Pancreas (tissue), 10 donors: ENCODE results near the gene ARHGAP28. TPM values are rescaled to one million over a fixed set of nuclear protein-coding genes. Genes with fewer than 3 reads are reported as not detected.

ENCODE experiments used
- ATAC-seq, 4 donors: fragments of 200-7000 bp; cut with Tn5 transposase; one replicate each; pipeline versions ENCODE4 v1.8.0 to v1.9.1; 2020; ENCODE audit warnings: mild to moderate bottlenecking in 4 of 4, moderate library complexity in 4 of 4
- DNase-seq, 6 donors: peaks; one replicate each; pipeline ENCODE4 v3.0.0-alpha.2; 2020
- FAIRE-seq: peaks from 2 replicates; lab custom pipeline; 2012; peaks lifted over from hg19 to GRCh38; lab: Jason Lieb, UNC
- H3K27ac ChIP-seq, 4 donors: fragments of 200-600 bp; sonication (generic); 1 replicate in 3 of 4; 2 replicates in 1 of 4; pipeline versions ENCODE4 v1.5.0 to v1.8.0; 2020
- H3K27me3 ChIP-seq, 4 donors: fragments of 200-600 bp; one replicate each; pipeline ENCODE4 v1.8.0; 2021
- H3K36me3 ChIP-seq, 3 donors: fragments of 200-600 bp; sonication (generic) in 1 of 3; one replicate each; pipeline versions ENCODE4 v1.5.0 to v1.8.0; 2020 to 2021
- H3K4me1 ChIP-seq, 3 donors: fragments of 200-600 bp; one replicate each; pipeline ENCODE4 v1.8.0; 2021
- H3K4me3 ChIP-seq, 4 donors: fragments of 200-600 bp; sonication (generic) in 2 of 4; one replicate each; pipeline versions ENCODE4 v1.5.0 to v1.8.0; 2020 to 2021
- H3K9me3 ChIP-seq, 4 donors: fragments of 200-600 bp; one replicate each; pipeline ENCODE4 v1.8.0; 2021
- WGBS, 2 donors: extraction: QIAGEN DNeasy Blood & Tissue Kit; methylation state at CpG; one replicate each; pipeline ENCODE4 v1.1.7; 2013; 5-methylcytosine and 5-hydroxymethylcytosine counted together
- intact Hi-C, 3 donors: fragments of 100-400 bp; cut with DNase I; formaldehyde crosslinking; loops; one replicate each; pipeline versions ENCODE4 v1.11.1 to v1.14.2; 2022
- polyA plus RNA-seq, 2 donors: library from polyadenylated mRNA; stranded (reverse); fragments of 200-250 nt; gene quantifications; one replicate each; pipeline ENCODE4 v1.2.3, GENCODE V29; 2013
- total RNA-seq, 6 donors: library from RNA; stranded (reverse); fragmentation: NEBNext Ultra II Directional in 4 of 6; extraction: Animal tissue kit (Norgen Biotek cat#: 25700) in 4 of 6; gene quantifications; one replicate each; pipeline versions ENCODE4 v1.2.1 to v1.2.4, GENCODE V29; 2021 to 2023
- TF ChIP-seq, protein P1 (sequence below), 4 donors: fragments of 200-600 bp; sonication (generic) in 3 of 4; IDR thresholded peaks; one replicate each; pipeline versions ENCODE4 v1.5.0 to v1.8.0; 2021; ENCODE audit warnings: antibody characterized with exemption in 4 of 4
- donor health status: healthy with polysubstance abuse.
- donor health status: DM: no; HTN: no; CAD: no; lungs with moderate emphysema.
- donor health status: DM: no; HTN: no; CAD: no.
- donor health status: control.
- donor health status: control.
- donor health status: Bipolar disorder and iron deficiency.
- donor health status: DM: yes; HTN: yes; CAD: no.
- donor health status: DM: no; HTN: no; CAD: no.
- donor health status: DM: no; HTN: no; CAD: no.
- donor health status: DM: yes; HTN: yes; CAD: no.

ARHGAP28 gene
- total and polyA plus RNA-seq, 8 donors, result 0.91 to 9.9 (median 6.9) TPM

DNA sequence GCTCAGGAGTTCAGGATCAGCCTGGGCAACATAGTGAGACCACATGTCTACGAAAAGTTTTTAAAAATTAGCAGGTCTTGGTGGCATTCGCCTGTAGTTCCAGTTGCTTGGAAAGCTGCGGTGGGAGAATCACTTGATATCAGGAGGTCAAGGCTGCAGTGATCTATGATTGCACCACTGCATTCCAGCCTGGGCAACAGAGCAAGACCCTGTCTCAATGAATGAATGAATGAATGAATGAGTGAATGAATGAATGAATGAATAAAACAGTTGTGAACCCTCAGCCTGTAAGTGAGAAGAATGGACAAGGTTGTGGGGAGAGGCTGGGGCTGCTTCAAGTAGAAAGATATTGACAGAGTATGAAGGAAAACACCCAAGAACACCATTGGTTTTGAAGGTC lies 48.0 kb downstream of the ARHGAP28 start:
- peaks cover 0 to 8% (median 0%) of the 10 kb centered on the region in 3 donors for H3K4me1 ChIP-seq
- no peak overlapping the region for H3K4me3 ChIP-seq
- TF ChIP-seq, protein P1, sequence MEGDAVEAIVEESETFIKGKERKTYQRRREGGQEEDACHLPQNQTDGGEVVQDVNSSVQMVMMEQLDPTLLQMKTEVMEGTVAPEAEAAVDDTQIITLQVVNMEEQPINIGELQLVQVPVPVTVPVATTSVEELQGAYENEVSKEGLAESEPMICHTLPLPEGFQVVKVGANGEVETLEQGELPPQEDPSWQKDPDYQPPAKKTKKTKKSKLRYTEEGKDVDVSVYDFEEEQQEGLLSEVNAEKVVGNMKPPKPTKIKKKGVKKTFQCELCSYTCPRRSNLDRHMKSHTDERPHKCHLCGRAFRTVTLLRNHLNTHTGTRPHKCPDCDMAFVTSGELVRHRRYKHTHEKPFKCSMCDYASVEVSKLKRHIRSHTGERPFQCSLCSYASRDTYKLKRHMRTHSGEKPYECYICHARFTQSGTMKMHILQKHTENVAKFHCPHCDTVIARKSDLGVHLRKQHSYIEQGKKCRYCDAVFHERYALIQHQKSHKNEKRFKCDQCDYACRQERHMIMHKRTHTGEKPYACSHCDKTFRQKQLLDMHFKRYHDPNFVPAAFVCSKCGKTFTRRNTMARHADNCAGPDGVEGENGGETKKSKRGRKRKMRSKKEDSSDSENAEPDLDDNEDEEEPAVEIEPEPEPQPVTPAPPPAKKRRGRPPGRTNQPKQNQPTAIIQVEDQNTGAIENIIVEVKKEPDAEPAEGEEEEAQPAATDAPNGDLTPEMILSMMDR (IDR thresholded peaks at IDR 0.05), result no peak
- no peaks in the 10 kb centered on the region for H3K9me3 ChIP-seq
- H3K27me3 ChIP-seq, result no peaks in the 10 kb centered on the region
- no peaks in the 10 kb centered on the region for H3K36me3 ChIP-seq
- intact Hi-C loops, result no loop called here
- FAIRE-seq (no peak), DNase-seq (no peak), ATAC-seq (no peak)
- WGBS, 2 donors, result 80 to 87% methylated on average over 3 of the region's 3 CpGs
- no peak overlapping the region for H3K27ac ChIP-seq

DNA sequence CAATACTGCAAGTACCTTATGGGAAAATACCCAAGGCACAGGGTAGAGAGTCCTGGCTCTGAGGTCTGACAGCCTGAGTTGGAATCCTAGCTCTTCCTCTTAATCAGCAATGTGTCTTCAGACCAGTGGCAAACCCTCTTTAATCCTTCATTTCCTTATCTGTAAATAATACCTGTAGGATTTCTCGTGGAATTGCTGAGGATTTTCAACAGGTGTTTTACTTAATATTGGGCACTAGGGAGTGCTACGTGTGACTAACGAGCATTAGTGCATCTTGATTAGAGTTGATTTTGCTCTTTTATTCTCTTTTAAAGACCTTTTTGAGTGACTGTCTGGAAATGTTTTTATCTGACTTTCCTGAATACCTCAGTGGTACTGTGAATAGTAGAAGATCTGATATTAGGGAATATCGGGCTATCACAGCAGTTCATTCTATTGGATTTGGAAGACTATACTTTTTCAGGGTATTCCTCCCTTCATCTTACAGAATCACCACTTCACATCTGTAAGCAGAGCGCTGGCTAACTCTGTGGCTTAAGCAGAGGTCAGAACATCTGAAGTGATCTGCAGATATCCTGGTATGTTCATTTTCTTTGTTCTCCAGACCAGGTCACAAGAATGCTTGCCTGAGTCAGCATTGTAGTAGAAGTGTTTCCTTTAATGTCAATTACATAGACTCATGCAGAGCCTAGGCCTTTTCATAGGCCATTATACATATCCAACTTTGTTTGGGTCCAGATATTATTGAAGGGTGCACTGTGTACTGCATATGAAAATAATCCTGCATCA lies 49.1 kb downstream of the ARHGAP28 start:
- H3K27me3 ChIP-seq, result no peaks in the 10 kb centered on the region
- H3K4me1 ChIP-seq, result peaks cover 0 to 8% (median 0%) of the 10 kb centered on the region in 3 donors
- H3K9me3 ChIP-seq, result no peaks in the 10 kb centered on the region
- no peak overlapping the region for H3K4me3 ChIP-seq
- no peak for ATAC-seq
- no peaks in the 10 kb centered on the region for H3K36me3 ChIP-seq
- no peak for DNase-seq
- H3K27ac ChIP-seq, result no peak overlapping the region
- no peak for FAIRE-seq
- TF ChIP-seq, protein P1 (IDR thresholded peaks at IDR 0.05), result no peak
- intact Hi-C loops, result no loop called here
- WGBS, 2 donors, result 79 to 82% methylated on average over 5 of the region's 5 CpGs

DNA sequence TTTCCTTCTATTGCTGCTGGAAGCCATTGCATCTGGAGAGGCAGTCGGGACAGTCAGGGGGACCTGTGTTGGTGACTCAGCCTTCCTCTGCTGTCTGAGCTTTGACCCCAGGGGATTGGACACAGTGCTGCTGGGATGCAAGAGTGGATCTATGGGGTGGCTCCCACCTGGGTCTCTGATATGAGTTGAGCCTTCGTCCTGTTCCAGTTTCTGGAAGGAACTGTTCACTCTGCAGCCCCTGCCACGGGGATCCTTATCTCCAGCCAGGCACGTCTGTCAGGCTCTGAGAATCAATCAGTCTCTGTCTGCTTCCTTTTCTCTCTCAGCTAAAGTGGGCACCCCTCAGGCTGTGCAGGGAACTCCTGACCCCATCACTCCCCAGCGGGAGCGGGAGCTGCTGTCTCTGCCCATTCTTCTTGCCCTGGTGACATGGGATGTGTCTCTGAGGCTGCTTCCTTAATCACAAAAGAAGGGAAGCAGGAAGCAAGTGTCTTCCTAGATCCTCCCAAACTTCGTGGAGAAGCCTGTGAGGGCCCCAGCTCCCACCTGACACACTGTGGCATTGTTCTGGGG lies 51.7 kb downstream of the ARHGAP28 start:
- H3K4me1 ChIP-seq, result peaks cover 0 to 8% (median 0%) of the 10 kb centered on the region in 3 donors
- ATAC-seq (peak in 2 of 4 donors; percentile 30 to 39), FAIRE-seq (no peak), DNase-seq (no peak)
- TF ChIP-seq, protein P1 (IDR thresholded peaks at IDR 0.05), result no peak
- no peaks in the 10 kb centered on the region for H3K27me3 ChIP-seq
- intact Hi-C loops, result no loop called here
- no peaks in the 10 kb centered on the region for H3K36me3 ChIP-seq
- 52 to 54% methylated on average over 7 of the region's 7 CpGs for WGBS, 2 donors
- no peak overlapping the region for H3K27ac ChIP-seq
- H3K4me3 ChIP-seq, result no peak overlapping the region
- no peaks in the 10 kb centered on the region for H3K9me3 ChIP-seq

DNA sequence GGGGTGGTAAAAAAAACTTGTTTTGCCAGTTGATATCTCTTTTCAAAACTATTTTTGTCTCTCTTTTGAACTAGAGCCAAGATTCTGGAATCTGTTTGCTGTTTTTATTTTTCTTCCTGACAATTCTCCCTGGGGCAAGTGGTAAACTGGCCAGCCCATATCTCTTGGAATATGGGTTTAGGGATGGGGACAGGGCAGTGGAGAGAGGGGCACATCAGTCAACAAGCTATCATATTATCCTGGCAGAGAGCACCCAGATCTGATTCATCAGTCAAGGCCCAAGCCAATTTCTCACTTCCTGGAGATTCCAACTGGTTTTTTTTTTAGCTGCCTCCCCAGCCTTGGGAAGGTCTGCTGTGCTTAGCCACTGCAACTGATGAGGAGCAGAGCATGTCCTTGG lies 52.3 kb downstream of the ARHGAP28 start:
- DNase-seq (no peak), FAIRE-seq (no peak), ATAC-seq (peak in 3 of 4 donors; percentile 53 to 66 (median 56))
- no peak overlapping the region for H3K27ac ChIP-seq
- no peaks in the 10 kb centered on the region for H3K9me3 ChIP-seq
- intact Hi-C loops, result no loop called here
- H3K4me3 ChIP-seq, result no peak overlapping the region
- TF ChIP-seq, protein P1 (IDR thresholded peaks at IDR 0.05), result no peak
- H3K4me1 ChIP-seq, result peaks cover 0 to 8% (median 0%) of the 10 kb centered on the region in 3 donors
- H3K27me3 ChIP-seq, result no peaks in the 10 kb centered on the region
- no peaks in the 10 kb centered on the region for H3K36me3 ChIP-seq

DNA sequence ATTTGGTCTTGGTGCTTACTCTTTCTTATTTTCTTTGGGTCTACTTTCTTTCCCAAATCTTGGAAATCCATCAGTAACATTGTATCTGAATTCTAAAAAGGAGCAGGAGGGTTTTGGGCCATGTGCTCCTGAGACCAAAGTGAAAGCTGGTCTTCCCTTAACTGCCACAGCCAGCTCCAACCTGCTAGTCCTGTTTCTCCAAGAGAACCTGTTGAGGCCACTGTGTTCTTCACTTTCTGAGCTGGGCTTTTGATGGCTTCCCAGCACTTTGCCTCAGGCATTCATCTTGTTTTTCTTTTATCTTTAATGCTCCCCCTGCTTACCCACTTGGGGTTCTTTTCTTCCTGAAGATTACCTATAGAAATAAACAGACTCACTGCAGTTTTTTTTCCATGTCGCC lies 53.3 kb downstream of the ARHGAP28 start:
- Histone ChIP-seq H3K4me3 (no peak overlapping the region), H3K27ac (no peak overlapping the region), H3K36me3 (no peaks in the 10 kb centered on the region), H3K4me1 (peaks cover 0 to 8% (median 0%) of the 10 kb centered on the region in 3 donors), H3K27me3 (no peaks in the 10 kb centered on the region), H3K9me3 (no peaks in the 10 kb centered on the region)
- 96 to 98% methylated on average over 1 of the region's 1 CpG for WGBS, 2 donors
- DNase-seq (no peak), FAIRE-seq (no peak), ATAC-seq (no peak)
- intact Hi-C loops, result no loop called here
- TF ChIP-seq, protein P1 (IDR thresholded peaks at IDR 0.05), result no peak
